Natural killer cell (primary cell): ENCODE measurements around the gene BDKRB2. TPM values are rescaled to one million over a fixed set of nuclear protein-coding genes. Genes with fewer than 3 reads are reported as not detected.

Experiments used
- ATAC-seq, 3 donors: fragments of 150-1000 bp in 2 of 3; fragments of 200-7000 bp in 1 of 3; cut with Tn5 transposase; 1 replicate in 1 of 3; 2 replicates in 2 of 3; pipeline ENCODE4 v1.10.0; 2021; ENCODE audit warnings: mild to moderate bottlenecking in 2 of 3, moderate library complexity in 2 of 3
- DNase-seq, 2 donors: peaks; one replicate each; pipeline versions ENCODE4 v3.0.0 to v3.0.0-alpha.2; 2013 to 2021; ENCODE audit warnings: mixed read lengths in 1 of 2
- H3K27ac ChIP-seq: one replicate; pipeline ENCODE4 v1.5.1; 2013; ENCODE audit warnings: mild to moderate bottlenecking, low read length
- H3K27me3 ChIP-seq: one replicate; pipeline ENCODE4 v1.6.1; 2013; ENCODE audit warnings: low read length; ENCODE audit not compliant: control insufficient read depth, insufficient read depth
- H3K36me3 ChIP-seq: one replicate; pipeline ENCODE4 v1.6.1; 2013; ENCODE audit warnings: low read length; ENCODE audit not compliant: control insufficient read depth, insufficient read depth
- H3K4me1 ChIP-seq: one replicate; pipeline ENCODE4 v1.6.1; 2013; ENCODE audit warnings: low read length; ENCODE audit not compliant: control insufficient read depth, insufficient read depth
- H3K4me3 ChIP-seq: one replicate; pipeline ENCODE4 v1.5.1; 2013; ENCODE audit warnings: low read length
- H3K9me3 ChIP-seq: one replicate; pipeline ENCODE4 v1.6.1; 2013; ENCODE audit warnings: low read length; ENCODE audit not compliant: control insufficient read depth, insufficient read depth
- H3K27ac Mint-ChIP-seq, 2 donors: one replicate each; pipeline ENCODE4 v1.8.0; 2022; ENCODE audit warnings: mild to moderate bottlenecking in 2 of 2, mixed read lengths in 2 of 2, moderate library complexity in 1 of 2
- H3K27me3 Mint-ChIP-seq, 2 donors: one replicate each; pipeline ENCODE4 v1.8.0; 2022; ENCODE audit warnings: low read depth in 2 of 2, mixed read lengths in 2 of 2
- H3K36me3 Mint-ChIP-seq: one replicate; pipeline ENCODE4 v1.8.0; 2022; ENCODE audit warnings: mixed read lengths
- H3K4me1 Mint-ChIP-seq, 2 donors: one replicate each; pipeline ENCODE4 v1.8.0; 2022; ENCODE audit warnings: mixed read lengths in 2 of 2
- H3K4me3 Mint-ChIP-seq: one replicate; pipeline ENCODE4 v1.8.0; 2022; ENCODE audit warnings: mild to moderate bottlenecking, moderate library complexity, mixed read lengths
- H3K9me3 Mint-ChIP-seq, 2 donors: one replicate each; pipeline ENCODE4 v1.8.0; 2022; ENCODE audit warnings: mixed read lengths in 2 of 2
- WGBS: methylation state at CpG from one replicate; pipeline ENCODE4 v1.1.7; 2013; ENCODE audit warnings: missing lambda C conversion rate; ENCODE audit not compliant: insufficient coverage; 5-methylcytosine and 5-hydroxymethylcytosine counted together
- intact Hi-C: fragments of 100-400 bp; cut with micrococcal nuclease; formaldehyde crosslinking; loops from one replicate; pipeline ENCODE4 v1.14.2; 2022
- total RNA-seq, 4 donors: library from RNA; stranded (reverse); fragments of 120-200 nt in 1 of 4; gene quantifications; one replicate each; pipeline versions ENCODE4 v1.2.3 to v1.2.4, GENCODE V29; 2013 to 2022
- TF ChIP-seq, protein P1 (sequence below): fragments of 200-600 bp; IDR thresholded peaks from one replicate; pipeline ENCODE4 v1.8.0; 2022; ENCODE audit warnings: antibody characterized with exemption

Gene BDKRB2
- total RNA-seq, 3 donors from 2014 or later (not counting 1 experiment from before 2014, with no cell fraction given) = not detected

DNA sequence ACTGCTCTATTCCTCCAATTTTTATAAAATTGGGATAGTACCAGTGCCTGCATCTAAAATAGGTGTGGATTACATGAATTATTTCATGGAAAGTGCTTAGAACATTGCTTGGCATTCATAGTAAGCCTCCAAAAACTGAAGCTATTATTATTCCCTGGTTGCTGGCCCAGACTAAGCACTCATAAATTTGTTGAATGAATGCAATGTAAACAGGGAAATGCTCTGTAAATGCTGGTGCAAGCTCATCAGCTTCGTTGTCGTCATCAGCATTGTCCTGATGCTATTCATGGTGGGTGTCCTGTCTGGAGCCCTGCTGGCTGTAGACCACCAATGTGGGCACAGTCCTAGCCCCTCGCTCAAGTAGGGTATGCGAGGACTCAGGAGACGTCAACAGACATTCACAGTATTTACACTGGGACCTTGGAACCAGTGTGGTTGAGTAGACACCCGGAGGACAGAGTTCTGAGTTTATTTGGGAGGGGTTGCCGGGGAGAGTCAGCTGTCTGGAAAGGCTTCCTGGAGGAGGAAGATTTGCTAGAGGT, 16.5 kb downstream of the BDKRB2 start:
- intact Hi-C loops = no loop called here
- Mint-ChIP-seq H3K27ac (no peak overlapping the region), H3K36me3 (no peaks in the 10 kb centered on the region), H3K4me3 (no peak overlapping the region), H3K27me3 (peaks cover 0 to 18% of the 10 kb centered on the region in 2 donors), H3K4me1 (no peaks in the 10 kb centered on the region), H3K9me3 (no peaks in the 10 kb centered on the region)
- H3K36me3 ChIP-seq = no peaks in the 10 kb centered on the region
- H3K9me3 ChIP-seq = no peaks in the 10 kb centered on the region
- ATAC-seq = no peak
- H3K27me3 ChIP-seq = no peaks in the 10 kb centered on the region
- no peak overlapping the region for H3K27ac ChIP-seq
- TF ChIP-seq, protein P1, sequence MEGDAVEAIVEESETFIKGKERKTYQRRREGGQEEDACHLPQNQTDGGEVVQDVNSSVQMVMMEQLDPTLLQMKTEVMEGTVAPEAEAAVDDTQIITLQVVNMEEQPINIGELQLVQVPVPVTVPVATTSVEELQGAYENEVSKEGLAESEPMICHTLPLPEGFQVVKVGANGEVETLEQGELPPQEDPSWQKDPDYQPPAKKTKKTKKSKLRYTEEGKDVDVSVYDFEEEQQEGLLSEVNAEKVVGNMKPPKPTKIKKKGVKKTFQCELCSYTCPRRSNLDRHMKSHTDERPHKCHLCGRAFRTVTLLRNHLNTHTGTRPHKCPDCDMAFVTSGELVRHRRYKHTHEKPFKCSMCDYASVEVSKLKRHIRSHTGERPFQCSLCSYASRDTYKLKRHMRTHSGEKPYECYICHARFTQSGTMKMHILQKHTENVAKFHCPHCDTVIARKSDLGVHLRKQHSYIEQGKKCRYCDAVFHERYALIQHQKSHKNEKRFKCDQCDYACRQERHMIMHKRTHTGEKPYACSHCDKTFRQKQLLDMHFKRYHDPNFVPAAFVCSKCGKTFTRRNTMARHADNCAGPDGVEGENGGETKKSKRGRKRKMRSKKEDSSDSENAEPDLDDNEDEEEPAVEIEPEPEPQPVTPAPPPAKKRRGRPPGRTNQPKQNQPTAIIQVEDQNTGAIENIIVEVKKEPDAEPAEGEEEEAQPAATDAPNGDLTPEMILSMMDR = no peak
- WGBS = 86% methylated on average over 7 of the region's 7 CpGs
- no peaks in the 10 kb centered on the region for H3K4me1 ChIP-seq
- H3K4me3 ChIP-seq = no peak overlapping the region
- no peak for DNase-seq

DNA sequence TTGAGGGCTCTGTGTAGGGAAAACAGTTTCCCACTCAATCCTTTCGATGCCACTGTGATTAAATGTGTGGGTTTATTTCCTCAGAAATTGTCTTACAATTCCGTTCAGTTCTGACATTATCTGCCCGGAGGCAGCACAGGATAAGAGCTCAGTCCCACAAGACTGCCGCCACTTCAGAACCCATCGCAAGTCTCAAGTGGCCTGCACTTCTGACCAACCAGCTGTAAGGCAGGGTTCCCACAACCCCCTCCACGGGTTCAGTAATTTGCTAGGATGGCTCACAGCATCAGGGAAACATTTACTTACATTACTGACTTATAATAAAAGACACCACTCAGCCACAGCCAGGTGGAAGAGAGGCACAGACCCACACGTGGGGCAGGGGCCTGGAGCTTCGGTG, 17.2 kb downstream of the BDKRB2 start:
- H3K36me3 ChIP-seq = no peaks in the 10 kb centered on the region
- Mint-ChIP-seq H3K27ac (no peak overlapping the region), H3K36me3 (no peaks in the 10 kb centered on the region), H3K4me1 (no peaks in the 10 kb centered on the region), H3K9me3 (no peaks in the 10 kb centered on the region), H3K27me3 (peaks cover 0 to 18% of the 10 kb centered on the region in 2 donors), H3K4me3 (no peak overlapping the region)
- no peaks in the 10 kb centered on the region for H3K9me3 ChIP-seq
- H3K4me3 ChIP-seq = no peak overlapping the region
- no peak overlapping the region for H3K27ac ChIP-seq
- ATAC-seq = no peak
- no peaks in the 10 kb centered on the region for H3K27me3 ChIP-seq
- 77% methylated on average over 8 of the region's 8 CpGs for WGBS
- DNase-seq = no peak
- H3K4me1 ChIP-seq = no peaks in the 10 kb centered on the region
- intact Hi-C loops = no loop called here
- TF ChIP-seq, protein P1 = no peak

DNA sequence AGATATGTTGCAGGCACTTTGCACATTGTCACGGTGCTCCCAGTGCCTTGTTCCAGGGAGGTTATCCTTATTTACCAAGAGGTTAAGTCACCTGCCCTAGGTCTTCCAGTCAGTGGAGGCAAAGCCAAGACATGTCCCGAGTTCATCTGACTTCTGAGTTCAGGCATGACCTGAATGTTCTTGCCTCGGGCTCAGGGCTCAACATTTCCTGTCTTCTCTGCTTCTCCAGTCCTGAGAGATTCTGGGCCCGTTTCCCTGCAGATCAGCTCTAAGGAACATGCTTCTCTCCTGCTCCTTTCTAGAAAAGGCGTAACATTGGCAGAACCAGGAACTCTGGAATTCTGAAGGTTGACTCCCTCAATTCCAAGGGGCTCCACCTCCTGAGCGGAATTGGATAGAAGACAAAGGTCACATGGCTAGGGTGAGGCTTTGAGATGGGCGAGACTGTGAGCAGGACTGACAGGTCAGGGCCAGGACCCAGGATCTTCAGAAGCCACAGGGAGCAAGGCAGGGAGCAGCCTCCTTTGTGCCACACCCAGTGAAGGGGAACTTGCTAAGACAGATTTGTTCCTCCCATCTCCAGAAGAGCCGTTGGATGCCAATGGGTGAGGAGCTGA, 19.9 kb downstream of the BDKRB2 start:
- H3K27me3 ChIP-seq = no peaks in the 10 kb centered on the region
- no peak overlapping the region for H3K4me3 ChIP-seq
- DNase-seq = no peak
- H3K27ac ChIP-seq = no peak overlapping the region
- Mint-ChIP-seq H3K4me1 (no peaks in the 10 kb centered on the region), H3K9me3 (no peaks in the 10 kb centered on the region), H3K27ac (no peak overlapping the region), H3K36me3 (no peaks in the 10 kb centered on the region), H3K27me3 (peaks cover 0 to 18% of the 10 kb centered on the region in 2 donors), H3K4me3 (no peak overlapping the region)
- TF ChIP-seq, protein P1 = no peak
- WGBS = 81% methylated on average over 8 of the region's 8 CpGs
- no peaks in the 10 kb centered on the region for H3K4me1 ChIP-seq
- no peaks in the 10 kb centered on the region for H3K9me3 ChIP-seq
- no peaks in the 10 kb centered on the region for H3K36me3 ChIP-seq
- ATAC-seq = no peak
- intact Hi-C loops = loop anchor here (1.0 kb wide), 1 partner anchor 7 kb away; no protein-coding TSS in a partner anchor

DNA sequence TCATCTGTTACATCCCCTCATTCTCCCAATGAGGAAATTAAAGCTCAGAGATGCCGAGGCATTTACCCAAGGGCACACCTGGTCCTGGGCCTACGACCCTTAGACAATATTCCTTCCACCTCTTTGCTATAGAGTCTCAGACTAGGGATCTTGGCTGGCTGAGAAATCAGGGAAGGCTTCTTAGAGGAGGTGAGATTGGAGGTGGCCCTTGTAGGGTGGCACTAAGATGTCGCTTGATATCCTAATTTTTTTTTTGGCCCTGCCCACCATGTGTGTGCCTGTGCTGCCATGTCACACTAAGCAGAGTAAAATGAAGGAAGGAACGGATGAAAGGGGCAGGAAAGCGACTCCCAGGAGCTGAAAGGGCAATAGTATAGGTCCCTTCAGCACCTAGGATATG, 20.6 kb downstream of the BDKRB2 start:
- no peaks in the 10 kb centered on the region for H3K9me3 Mint-ChIP-seq
- TF ChIP-seq, protein P1 = no peak
- intact Hi-C loops = loop anchor here (1.0 kb wide), 1 partner anchor 8 kb away; no protein-coding TSS in a partner anchor
- no peak for ATAC-seq
- no peaks in the 10 kb centered on the region for H3K36me3 Mint-ChIP-seq
- no peak for DNase-seq
- Histone ChIP-seq H3K36me3 (no peaks in the 10 kb centered on the region), H3K4me3 (no peak overlapping the region), H3K27me3 (no peaks in the 10 kb centered on the region), H3K9me3 (no peaks in the 10 kb centered on the region), H3K27ac (no peak overlapping the region), H3K4me1 (no peaks in the 10 kb centered on the region)
- WGBS = 77% methylated on average over 4 of the region's 5 CpGs
- no peaks in the 10 kb centered on the region for H3K4me1 Mint-ChIP-seq
- no peak overlapping the region for H3K4me3 Mint-ChIP-seq
- no peak overlapping the region for H3K27ac Mint-ChIP-seq
- H3K27me3 Mint-ChIP-seq = peaks cover 0 to 18% of the 10 kb centered on the region in 2 donors
